ENCODE measurements around the gene ZNF408. TPM values are rescaled to one million over a fixed set of nuclear protein-coding genes. Genes with fewer than 3 reads are reported as not detected.

ZNF408 gene
- total and polyA plus RNA-seq, 2 experiments from 2014 or later = 6.1 to 17.2 TPM

- H3K4me3 ChIP-seq = no peak overlapping the region
- no peaks in the 10 kb centered on the region for H3K4me1 ChIP-seq (ENCODE audit: insufficient read depth)
- no peak overlapping the region for H3K27ac Mint-ChIP-seq
- no peaks in the 10 kb centered on the region for H3K36me3 ChIP-seq (ENCODE audit: insufficient read depth)
- ATAC-seq (no peak), DNase-seq (ENCODE audit: low spot score) (no peak)
- H3K79me2 ChIP-seq (replicated peaks; ENCODE audit: insufficient read depth) = no peaks in the 10 kb centered on the region
- H3F3A ChIP-seq (replicated peaks; ENCODE audit: low read depth) = no peaks in the 10 kb centered on the region
- TF ChIP-seq JUNB (IDR thresholded peaks at IDR 0.05; ENCODE audit: unreplicated experiment) (no peak), NANOG (IDR thresholded peaks at IDR 0.05; ENCODE audit: borderline replicate concordance) (no peak), STAT1 (IDR thresholded peaks at IDR 0.05; ENCODE audit: unreplicated experiment) (no peak), EZH2 (IDR thresholded peaks at IDR 0.05; ENCODE audit: low read depth, unreplicated experiment) (no peak), ETS1 (IDR thresholded peaks at IDR 0.05) (no peak), ZNF462 (CRISPR knock-in tag; IDR thresholded peaks at IDR 0.05) (no peak), EZH2phosphoT487 (IDR thresholded peaks at IDR 0.05; ENCODE audit: unreplicated experiment) (no peak), POLR2AphosphoS5 (IDR thresholded peaks at IDR 0.05; ENCODE audit: low read depth) (no peak), REST (IDR thresholded peaks at IDR 0.05; ENCODE audit: unreplicated experiment) (no peak), CTCF (conservative IDR thresholded peaks at IDR 0.05; ENCODE audit: low read depth in 2 of 2) (no peak), ZNF331 (CRISPR knock-in tag; IDR thresholded peaks at IDR 0.05; ENCODE audit: low read depth) (no peak), CREB1 (CRISPR knock-in tag; IDR thresholded peaks at IDR 0.05; ENCODE audit: low read depth) (no peak)
- peaks cover 1% of the 10 kb centered on the region for H3K27me3 Mint-ChIP-seq (ENCODE audit: insufficient read depth, low read depth, poor library complexity)
- H3K27ac ChIP-seq (ENCODE audit: low read depth) = no peak overlapping the region
- H3K27me3 ChIP-seq (ENCODE audit: insufficient read depth) = no peaks in the 10 kb centered on the region
- H3K4me3 Mint-ChIP-seq = no peak overlapping the region
- H3K4me2 ChIP-seq = no peak overlapping the region
- peaks cover 5% of the 10 kb centered on the region; the same call in 2 of the 3 replicates for H3K36me3 Mint-ChIP-seq (ENCODE audit: low read depth)
- no peaks in the 10 kb centered on the region for H4K20me1 ChIP-seq (replicated peaks; ENCODE audit: insufficient read depth)
- no peaks in the 10 kb centered on the region for H3K9me3 Mint-ChIP-seq
- no peaks in the 10 kb centered on the region for H3K9me2 ChIP-seq (ENCODE audit: insufficient read depth)
- no peak overlapping the region for H2AFZ ChIP-seq
- H3K4me1 Mint-ChIP-seq = peaks cover under 1% of the 10 kb centered on the region; the same call in 1 of the 3 replicates
Observed at GRCh38 chr11:46692450-46692849, 8.4 kb upstream of the ZNF408 start.

Data from GM23338 (cell line).